ENCODE measurements around the gene DERA. TPM values are rescaled to one million over a fixed set of nuclear protein-coding genes. Genes with fewer than 3 reads are reported as not detected.

The DERA gene
- total RNA-seq, 1 donor: 47.4 TPM

- DNase-seq (ENCODE audit: insufficient read length, low spot score, missing footprints): no peak
- no peaks in the 10 kb centered on the region for H3K36me3 ChIP-seq (ENCODE audit: insufficient read depth, low read length)
- H3K4me3 ChIP-seq (ENCODE audit: insufficient read depth, low read length): no peak overlapping the region
- peaks cover 14% of the 10 kb centered on the region for H3K4me1 ChIP-seq (ENCODE audit: insufficient read depth, low read length)
- TF ChIP-seq, protein P1, sequence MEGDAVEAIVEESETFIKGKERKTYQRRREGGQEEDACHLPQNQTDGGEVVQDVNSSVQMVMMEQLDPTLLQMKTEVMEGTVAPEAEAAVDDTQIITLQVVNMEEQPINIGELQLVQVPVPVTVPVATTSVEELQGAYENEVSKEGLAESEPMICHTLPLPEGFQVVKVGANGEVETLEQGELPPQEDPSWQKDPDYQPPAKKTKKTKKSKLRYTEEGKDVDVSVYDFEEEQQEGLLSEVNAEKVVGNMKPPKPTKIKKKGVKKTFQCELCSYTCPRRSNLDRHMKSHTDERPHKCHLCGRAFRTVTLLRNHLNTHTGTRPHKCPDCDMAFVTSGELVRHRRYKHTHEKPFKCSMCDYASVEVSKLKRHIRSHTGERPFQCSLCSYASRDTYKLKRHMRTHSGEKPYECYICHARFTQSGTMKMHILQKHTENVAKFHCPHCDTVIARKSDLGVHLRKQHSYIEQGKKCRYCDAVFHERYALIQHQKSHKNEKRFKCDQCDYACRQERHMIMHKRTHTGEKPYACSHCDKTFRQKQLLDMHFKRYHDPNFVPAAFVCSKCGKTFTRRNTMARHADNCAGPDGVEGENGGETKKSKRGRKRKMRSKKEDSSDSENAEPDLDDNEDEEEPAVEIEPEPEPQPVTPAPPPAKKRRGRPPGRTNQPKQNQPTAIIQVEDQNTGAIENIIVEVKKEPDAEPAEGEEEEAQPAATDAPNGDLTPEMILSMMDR (IDR thresholded peaks at IDR 0.05; ENCODE audit: extremely low read depth, low read depth, low read length): peak; percentile 18
- no peak overlapping the region for H3K27ac ChIP-seq (ENCODE audit: low read depth, low read length)
- no peak overlapping the region for H2AFZ ChIP-seq (ENCODE audit: low read length)
- H3K79me2 ChIP-seq (ENCODE audit: insufficient read depth, low read length): no peaks in the 10 kb centered on the region
- no peaks in the 10 kb centered on the region for H3K27me3 ChIP-seq (ENCODE audit: insufficient read depth, low read length)
- H4K20me1 ChIP-seq (ENCODE audit: insufficient read depth, low read length): no peaks in the 10 kb centered on the region
- H3K9me3 ChIP-seq (ENCODE audit: low read depth, low read length): no peaks in the 10 kb centered on the region
- no peak overlapping the region for H3K4me2 ChIP-seq (ENCODE audit: insufficient read depth, low read length)
Measured at GRCh38 chr12:15996254-15996653, 85.1 kb downstream of the DERA start.

DNA sequence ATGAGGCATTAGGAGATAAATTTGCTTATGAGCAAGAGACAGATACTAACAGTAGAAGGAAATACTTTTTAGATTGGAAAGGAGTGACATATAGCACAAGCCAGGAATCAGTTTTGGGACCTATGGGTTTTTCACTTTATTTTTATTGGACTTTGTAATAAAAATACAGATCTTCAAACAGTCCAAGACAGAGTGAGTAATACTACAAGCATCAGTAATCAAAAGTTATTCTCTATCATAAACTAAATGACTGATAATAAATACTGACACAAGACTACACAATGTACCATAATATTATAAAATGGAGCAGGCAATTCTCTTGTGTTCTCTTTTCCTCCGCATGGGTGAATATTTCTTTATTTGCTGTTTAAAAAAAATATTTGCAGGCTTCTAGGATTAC, 85.8 kb downstream of the DERA start:
- no peaks in the 10 kb centered on the region for H3K27me3 ChIP-seq (ENCODE audit: insufficient read depth, low read length)
- no peaks in the 10 kb centered on the region for H3K36me3 ChIP-seq (ENCODE audit: insufficient read depth, low read length)
- no peak overlapping the region for H3K4me3 ChIP-seq (ENCODE audit: insufficient read depth, low read length)
- peaks cover 14% of the 10 kb centered on the region for H3K4me1 ChIP-seq (ENCODE audit: insufficient read depth, low read length)
- H3K4me2 ChIP-seq (ENCODE audit: insufficient read depth, low read length): no peak overlapping the region
- H2AFZ ChIP-seq (ENCODE audit: low read length): no peak overlapping the region
- no peaks in the 10 kb centered on the region for H4K20me1 ChIP-seq (ENCODE audit: insufficient read depth, low read length)
- TF ChIP-seq, protein P1 (IDR thresholded peaks at IDR 0.05; ENCODE audit: extremely low read depth, low read depth, low read length): no peak
- no peaks in the 10 kb centered on the region for H3K9me3 ChIP-seq (ENCODE audit: low read depth, low read length)
- H3K27ac ChIP-seq (ENCODE audit: low read depth, low read length): no peak overlapping the region
- no peaks in the 10 kb centered on the region for H3K79me2 ChIP-seq (ENCODE audit: insufficient read depth, low read length)
- no peak for DNase-seq (ENCODE audit: insufficient read length, low spot score, missing footprints)

DNA sequence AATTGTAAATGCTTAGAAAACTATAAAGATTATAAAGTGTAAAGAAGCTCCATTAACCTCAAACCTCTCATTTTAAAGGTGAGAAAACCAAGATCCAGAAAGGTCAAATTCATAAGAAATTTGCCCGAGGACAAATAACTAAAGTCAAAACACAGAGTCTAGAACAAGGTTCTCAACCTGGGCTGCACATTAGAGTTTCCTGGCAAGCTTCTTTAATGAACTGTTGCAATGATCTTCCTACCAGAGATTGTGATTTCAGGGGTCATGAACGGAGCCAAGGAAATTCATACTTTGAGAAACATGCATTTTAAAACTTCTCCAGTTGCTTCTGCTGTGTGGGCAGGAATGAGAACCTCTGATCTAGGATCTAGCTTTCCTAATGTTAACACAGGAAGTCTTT, 86.8 kb downstream of the DERA start:
- no peaks in the 10 kb centered on the region for H3K79me2 ChIP-seq (ENCODE audit: insufficient read depth, low read length)
- H3K4me2 ChIP-seq (ENCODE audit: insufficient read depth, low read length): no peak overlapping the region
- no peak overlapping the region for H3K27ac ChIP-seq (ENCODE audit: low read depth, low read length)
- H3K4me3 ChIP-seq (ENCODE audit: insufficient read depth, low read length): no peak overlapping the region
- no peaks in the 10 kb centered on the region for H3K36me3 ChIP-seq (ENCODE audit: insufficient read depth, low read length)
- no peak for DNase-seq (ENCODE audit: insufficient read length, low spot score, missing footprints)
- H2AFZ ChIP-seq (ENCODE audit: low read length): no peak overlapping the region
- no peaks in the 10 kb centered on the region for H4K20me1 ChIP-seq (ENCODE audit: insufficient read depth, low read length)
- H3K9me3 ChIP-seq (ENCODE audit: low read depth, low read length): no peaks in the 10 kb centered on the region
- TF ChIP-seq, protein P1 (IDR thresholded peaks at IDR 0.05; ENCODE audit: extremely low read depth, low read depth, low read length): no peak
- H3K4me1 ChIP-seq (ENCODE audit: insufficient read depth, low read length): peaks cover 14% of the 10 kb centered on the region
- H3K27me3 ChIP-seq (ENCODE audit: insufficient read depth, low read length): no peaks in the 10 kb centered on the region

- Histone ChIP-seq H3K4me1 (ENCODE audit: insufficient read depth, low read length) (no peaks in the 10 kb centered on the region), H3K4me2 (ENCODE audit: insufficient read depth, low read length) (no peak overlapping the region), H4K20me1 (ENCODE audit: insufficient read depth, low read length) (no peaks in the 10 kb centered on the region), H3K27ac (ENCODE audit: low read depth, low read length) (no peak overlapping the region), H3K4me3 (ENCODE audit: insufficient read depth, low read length) (no peak overlapping the region), H3K79me2 (ENCODE audit: insufficient read depth, low read length) (no peaks in the 10 kb centered on the region), H3K9me3 (ENCODE audit: low read depth, low read length) (no peaks in the 10 kb centered on the region), H3K27me3 (ENCODE audit: insufficient read depth, low read length) (no peaks in the 10 kb centered on the region), H2AFZ (ENCODE audit: low read length) (no peak overlapping the region), H3K36me3 (ENCODE audit: insufficient read depth, low read length) (no peaks in the 10 kb centered on the region)
- TF ChIP-seq, protein P1 (IDR thresholded peaks at IDR 0.05; ENCODE audit: extremely low read depth, low read depth, low read length): no peak
- no peak for DNase-seq (ENCODE audit: insufficient read length, low spot score, missing footprints)
Measured at GRCh38 chr12:16002880-16003279, 91.7 kb downstream of the DERA start.
